ENCODE measurements around the gene SCO1. TPM values are rescaled to one million over a fixed set of nuclear protein-coding genes. Genes with fewer than 3 reads are reported as not detected.

Gene SCO1
- total and polyA plus RNA-seq, 2 donors (not counting 1 experiment from before 2014, with no cell fraction given): 16.7 to 56.6 TPM

GRCh38 chr17:10633738-10634379, 63.5 kb downstream of the SCO1 start:
- Histone ChIP-seq H3K27me3 (ENCODE audit: control insufficient read depth, insufficient read depth, low read length) (no peaks in the 10 kb centered on the region), H3K36me3 (ENCODE audit: control insufficient read depth, insufficient read depth, low read length) (no peaks in the 10 kb centered on the region), H4K20me1 (ENCODE audit: control insufficient read depth, extremely low read depth, insufficient read depth, low read length) (no peaks in the 10 kb centered on the region), H3K27ac (ENCODE audit: insufficient read depth, low read length) (no peak overlapping the region), H3K4me3 (replicated peaks in 1 of 4; ENCODE audit: control extremely low read depth in 1 of 4, insufficient read depth in 1 of 4, low read depth in 3 of 4, low read length in 4 of 4) (no peak overlapping the region), H3K9ac (ENCODE audit: insufficient read depth, low read length) (no peak overlapping the region), H3K4me2 (ENCODE audit: extremely low read depth, insufficient read depth, low read length) (no peak overlapping the region), H3K4me1 (ENCODE audit: control insufficient read depth, extremely low read depth, insufficient read depth, low read length) (no peaks in the 10 kb centered on the region), H3K79me2 (ENCODE audit: control insufficient read depth, insufficient read depth, low read length) (no peaks in the 10 kb centered on the region), H2AFZ (ENCODE audit: low read length) (no peak overlapping the region), H3K9me3 (ENCODE audit: control insufficient read depth, insufficient read depth, low read depth, low read length) (no peaks in the 10 kb centered on the region)
- TF ChIP-seq CTCF (conservative IDR thresholded peaks at IDR 0.05 in 1 of 2, IDR thresholded peaks at IDR 0.05 in 1 of 2; ENCODE audit: low read depth in 1 of 2, low read length in 2 of 2): no peak
- no peak for TF ChIP-seq EZH2 (IDR thresholded peaks at IDR 0.05; ENCODE audit: low read length, missing control alignments)
- DNase-seq (ENCODE audit: low read depth in 2 of 2): no peak

GRCh38 chr17:10631701-10632100, 65.6 kb downstream of the SCO1 start:
- no peak for TF ChIP-seq EZH2 (IDR thresholded peaks at IDR 0.05; ENCODE audit: low read length, missing control alignments)
- Histone ChIP-seq H3K4me3 (replicated peaks in 1 of 4; ENCODE audit: control extremely low read depth in 1 of 4, insufficient read depth in 1 of 4, low read depth in 3 of 4, low read length in 4 of 4) (no peak overlapping the region), H3K9me3 (ENCODE audit: control insufficient read depth, insufficient read depth, low read depth, low read length) (no peaks in the 10 kb centered on the region), H3K27me3 (ENCODE audit: control insufficient read depth, insufficient read depth, low read length) (no peaks in the 10 kb centered on the region), H2AFZ (ENCODE audit: low read length) (no peak overlapping the region), H3K27ac (ENCODE audit: insufficient read depth, low read length) (no peak overlapping the region), H3K9ac (ENCODE audit: insufficient read depth, low read length) (no peak overlapping the region), H3K4me2 (ENCODE audit: extremely low read depth, insufficient read depth, low read length) (no peak overlapping the region), H3K36me3 (ENCODE audit: control insufficient read depth, insufficient read depth, low read length) (no peaks in the 10 kb centered on the region), H3K79me2 (ENCODE audit: control insufficient read depth, insufficient read depth, low read length) (no peaks in the 10 kb centered on the region), H4K20me1 (ENCODE audit: control insufficient read depth, extremely low read depth, insufficient read depth, low read length) (no peaks in the 10 kb centered on the region), H3K4me1 (ENCODE audit: control insufficient read depth, extremely low read depth, insufficient read depth, low read length) (no peaks in the 10 kb centered on the region)
- DNase-seq (ENCODE audit: low read depth in 2 of 2): no peak

- H3K4me2 ChIP-seq (ENCODE audit: extremely low read depth, insufficient read depth, low read length): no peak overlapping the region
- no peak overlapping the region for H3K9ac ChIP-seq (ENCODE audit: insufficient read depth, low read length)
- TF ChIP-seq EZH2 (IDR thresholded peaks at IDR 0.05; ENCODE audit: low read length, missing control alignments) (no peak), CTCF (conservative IDR thresholded peaks at IDR 0.05 in 1 of 2, IDR thresholded peaks at IDR 0.05 in 1 of 2; ENCODE audit: low read depth in 1 of 2, low read length in 2 of 2) (peak; percentile 70 to 85)
- peak in 1 of 2 donors; percentile 26 for DNase-seq (ENCODE audit: low read depth in 2 of 2)
- H3K27ac ChIP-seq (ENCODE audit: insufficient read depth, low read length): no peak overlapping the region
- H3K79me2 ChIP-seq (ENCODE audit: control insufficient read depth, insufficient read depth, low read length): no peaks in the 10 kb centered on the region
- no peak overlapping the region for H3K4me3 ChIP-seq (replicated peaks in 1 of 4; ENCODE audit: control extremely low read depth in 1 of 4, insufficient read depth in 1 of 4, low read depth in 3 of 4, low read length in 4 of 4)
- no peak overlapping the region for H2AFZ ChIP-seq (ENCODE audit: low read length)
- H4K20me1 ChIP-seq (ENCODE audit: control insufficient read depth, extremely low read depth, insufficient read depth, low read length): no peaks in the 10 kb centered on the region
- H3K9me3 ChIP-seq (ENCODE audit: control insufficient read depth, insufficient read depth, low read depth, low read length): no peaks in the 10 kb centered on the region
- H3K36me3 ChIP-seq (ENCODE audit: control insufficient read depth, insufficient read depth, low read length): no peaks in the 10 kb centered on the region
- H3K4me1 ChIP-seq (ENCODE audit: control insufficient read depth, extremely low read depth, insufficient read depth, low read length): no peaks in the 10 kb centered on the region
- H3K27me3 ChIP-seq (ENCODE audit: control insufficient read depth, insufficient read depth, low read length): no peaks in the 10 kb centered on the region
These were observed 66.2 kb downstream of the SCO1 start for GRCh38 chr17:10631048-10631700.

Measured in fibroblast of lung (primary cell).